HepG2 (cell line): ENCODE data around the gene DLG2. TPM values are rescaled to one million over a fixed set of nuclear protein-coding genes. Genes with fewer than 3 reads are reported as not detected.

ENCODE experiments used
- ATAC-seq: fragments of 200-7000 bp; cut with Tn5 transposase; 3 replicates; pipeline ENCODE4 v1.9.1; 2020; ENCODE audit warnings: mild to moderate bottlenecking, moderate library complexity
- BruUV-seq: library from RNA; stranded (reverse); fragments of 400-500 nt; replicated peaks from 2 replicates; lab custom pipeline; 2021; lab: Mats Ljungman, UMichigan
- CTCF ChIA-PET: fragments of 300-600 bp; formaldehyde crosslinking; extraction: SDS; loops from one replicate; lab custom pipeline; 2021; ENCODE audit warnings: low total read pairs, inconsistent platforms, low intra/inter-chr PET ratio; lab: Yijun Ruan, JAX
- POLR2A ChIA-PET: fragments of 350-600 bp; sonication (Branson Sonifier 250); formaldehyde crosslinking; loops from one replicate; lab custom pipeline; 2020; ENCODE audit warnings: antibody characterized with exemption, inconsistent platforms; lab: Yijun Ruan, JAX
- DNase-seq: peaks from one replicate; pipeline ENCODE4 v3.0.0-alpha.2; 2015; ENCODE audit warnings: low spot score
- FAIRE-seq: peaks from 3 replicates; lab custom pipeline; 2011; peaks lifted over from hg19 to GRCh38; lab: Jason Lieb, UNC
- H2AFZ ChIP-seq: one replicate; pipeline ENCODE4 v1.6.1; 2011; ENCODE audit warnings: low read length, inconsistent platforms
- H3K27ac ChIP-seq: fragments of 300-600 bp; 3 replicates; pipeline ENCODE4 v1.8.0; 2011; ENCODE audit warnings: mixed run types, mild to moderate bottlenecking, mixed read lengths, low read length, inconsistent platforms; ENCODE audit not compliant: insufficient read depth; ENCODE audit errors: extremely low read length
- H3K27me3 ChIP-seq, 2 experiments: fragments of 200-600 bp in 1 of 2; 2 replicates in 1 of 2; 3 replicates in 1 of 2; pipeline versions ENCODE4 v1.6.0 to v1.8.0; 2011; ENCODE audit warnings: low read length in 2 of 2, mild to moderate bottlenecking in 2 of 2, moderate library complexity in 2 of 2, inconsistent platforms in 1 of 2; ENCODE audit not compliant: insufficient read depth in 2 of 2, control insufficient read depth in 1 of 2
- H3K36me3 ChIP-seq, 2 experiments: fragments of 200-600 bp in 1 of 2; replicated peaks in 1 of 2; 2 replicates in 1 of 2; 3 replicates in 1 of 2; pipeline versions ENCODE4 v1.5.1 to v1.8.0; 2011; ENCODE audit warnings: low read length in 2 of 2, inconsistent platforms in 1 of 2; ENCODE audit not compliant: insufficient read depth in 2 of 2, control insufficient read depth in 1 of 2
- H3K4me1 ChIP-seq: 2 replicates; pipeline ENCODE4 v1.5.1; 2012; ENCODE audit warnings: low read length, inconsistent platforms; ENCODE audit not compliant: insufficient read depth
- H3K4me2 ChIP-seq: 2 replicates; pipeline ENCODE4 v1.6.0; 2011; ENCODE audit warnings: low read depth, low read length, inconsistent platforms
- H3K4me3 ChIP-seq, 3 experiments: fragments of 200-600 bp in 1 of 3; sonication (generic), shearing (Covaris generic) in 1 of 3; replicated peaks in 1 of 3; 2 replicates each; pipeline ENCODE4 v1.5.1; 2011 to 2016; ENCODE audit warnings: low read length in 3 of 3, inconsistent platforms in 2 of 3, low read depth in 2 of 3, mild to moderate bottlenecking in 2 of 3, control low read depth in 1 of 3, mixed read lengths in 1 of 3; ENCODE audit not compliant: insufficient read depth in 1 of 3
- H3K79me2 ChIP-seq: one replicate; pipeline ENCODE4 v1.6.1; 2011; ENCODE audit warnings: low read length, inconsistent platforms; ENCODE audit not compliant: insufficient read depth
- H3K9ac ChIP-seq: 2 replicates; pipeline ENCODE4 v1.6.0; 2011; ENCODE audit warnings: mild to moderate bottlenecking, low read depth, low read length, inconsistent platforms; ENCODE audit not compliant: insufficient read depth
- H3K9me3 ChIP-seq: 2 replicates; pipeline ENCODE4 v1.5.1; 2012; ENCODE audit warnings: mild to moderate bottlenecking, low read length
- H4K20me1 ChIP-seq: 2 replicates; pipeline ENCODE4 v1.6.0; 2011; ENCODE audit warnings: inconsistent platforms, mild to moderate bottlenecking, low read length, moderate library complexity; ENCODE audit not compliant: insufficient read depth
- MNT ChIP-seq: fragments of 450-650 bp; IDR thresholded peaks from 2 replicates; pipeline ENCODE4 v1.6.1; 2016
- ZNF20 ChIP-seq: sonication (generic); formaldehyde crosslinking; IDR thresholded peaks from 2 replicates; pipeline ENCODE4 v1.4.0; 2020; ENCODE audit warnings: mild to moderate bottlenecking, moderate library complexity, missing genetic modification reagents
- ZNF580 ChIP-seq: IDR thresholded peaks from 2 replicates; pipeline ENCODE4 v1.6.1; 2016; ENCODE audit warnings: low read depth, borderline replicate concordance
- WGBS: methylation state at CpG from one replicate; pipeline ENCODE4 v1.1.6; 2017; ENCODE audit warnings: low lambda C conversion rate; 5-methylcytosine and 5-hydroxymethylcytosine counted together
- in situ Hi-C: cut with HindIII; loops from 2 replicates; pipeline ENCODE4 v1.10.0; 2017; ENCODE audit warnings: low pct_unique_long_range_greater_than_20kb; ENCODE audit not compliant: extremely low pct_ligation_motif_present
- intact Hi-C: fragments of 100-400 bp; cut with micrococcal nuclease; formaldehyde crosslinking; loops from one replicate; pipeline ENCODE4 v1.10.0; 2022; ENCODE audit not compliant: unreplicated experiment
- polyA plus RNA-seq, 8 experiments: library from polyadenylated mRNA; depleted of rRNA in 3 of 8; stranded (reverse) in 7 of 8; unstranded in 1 of 8; fragments of >200 nt; fragmentation: Illumina TruSeq in 4 of 8; extraction: Trizol in 4 of 8; gene quantifications; 2 replicates each; pipeline versions ENCODE4 v1.2.1 to v1.2.3, GENCODE V29; 2011 to 2016; ENCODE audit warnings: low read depth in 4 of 8, missing spikeins in 1 of 8, mixed read lengths in 1 of 8; ENCODE audit not compliant: insufficient read depth in 1 of 8
- total RNA-seq, 5 experiments: library from RNA; depleted of rRNA; stranded (reverse); fragments of >200 nt; fragmentation: Illumina TruSeq; extraction: Trizol; gene quantifications; 2 replicates each; pipeline ENCODE4 v1.2.3, GENCODE V29; 2016; ENCODE audit warnings: low read depth in 1 of 5

The DLG2 gene
- total and polyA plus RNA-seq, 2 of the 13 experiments (the other 11 are each of a cell fraction or from before 2014, with no cell fraction given), result 0.46 to 1.0 TPM

- H3K36me3 ChIP-seq, result no peaks in the 10 kb centered on the region
- CTCF ChIA-PET, result no interaction called here
- no TSS peak for BruUV-seq
- no peaks in the 10 kb centered on the region; a peak in 1 of 5 replicates for H3K27me3 ChIP-seq
- H3K4me2 ChIP-seq, result no peak overlapping the region
- H4K20me1 ChIP-seq, result no peaks in the 10 kb centered on the region
- no peak overlapping the region for H2AFZ ChIP-seq
- 30% methylated on average over 3 of the region's 3 CpGs for WGBS
- H3K4me3 ChIP-seq, result no peak overlapping the region
- no peak for TF ChIP-seq ZNF580 (CRISPR knock-in tag)
- H3K79me2 ChIP-seq, result no peaks in the 10 kb centered on the region
- no peak for ATAC-seq
- no peak overlapping the region for H3K27ac ChIP-seq
- H3K9me3 ChIP-seq, result no peaks in the 10 kb centered on the region
- FAIRE-seq, result no peak
- intact Hi-C loops (no loop called here), in situ Hi-C loops (no loop called here)
- H3K9ac ChIP-seq, result no peak overlapping the region
- DNase-seq, result no peak
- no peaks in the 10 kb centered on the region for H3K4me1 ChIP-seq
- POLR2A ChIA-PET, result no interaction called here
These were observed 1383.4 kb downstream of the DLG2 start for GRCh38 chr11:84243629-84244263.

- no peaks in the 10 kb centered on the region for H3K36me3 ChIP-seq
- intact Hi-C loops, result no loop called here
- H4K20me1 ChIP-seq, result no peaks in the 10 kb centered on the region
- 18% methylated on average over 5 of the region's 5 CpGs for WGBS
- BruUV-seq, result no TSS peak
- no peaks in the 10 kb centered on the region for H3K79me2 ChIP-seq
- H3K27ac ChIP-seq, result no peak overlapping the region
- ChIA-PET POLR2A (no interaction called here), CTCF (no interaction called here)
- no peak overlapping the region for H3K9ac ChIP-seq
- DNase-seq, result no peak
- no peaks in the 10 kb centered on the region for H3K9me3 ChIP-seq
- H3K4me3 ChIP-seq, result no peak overlapping the region
- no peaks in the 10 kb centered on the region for H3K4me1 ChIP-seq
- FAIRE-seq, result no peak
- no peak overlapping the region for H3K4me2 ChIP-seq
- no peak overlapping the region for H2AFZ ChIP-seq
- ATAC-seq, result no peak
- in situ Hi-C loops, result no loop called here
- TF ChIP-seq MNT (peak; percentile 70), ZNF20 (no peak)
- H3K27me3 ChIP-seq, result no peaks in the 10 kb centered on the region; a peak in 1 of 5 replicates
These were observed 1385.6 kb downstream of the DLG2 start for GRCh38 chr11:84241343-84242131.
